ENCODE data around the gene NOXO1.

NOXO1 gene

DNA sequence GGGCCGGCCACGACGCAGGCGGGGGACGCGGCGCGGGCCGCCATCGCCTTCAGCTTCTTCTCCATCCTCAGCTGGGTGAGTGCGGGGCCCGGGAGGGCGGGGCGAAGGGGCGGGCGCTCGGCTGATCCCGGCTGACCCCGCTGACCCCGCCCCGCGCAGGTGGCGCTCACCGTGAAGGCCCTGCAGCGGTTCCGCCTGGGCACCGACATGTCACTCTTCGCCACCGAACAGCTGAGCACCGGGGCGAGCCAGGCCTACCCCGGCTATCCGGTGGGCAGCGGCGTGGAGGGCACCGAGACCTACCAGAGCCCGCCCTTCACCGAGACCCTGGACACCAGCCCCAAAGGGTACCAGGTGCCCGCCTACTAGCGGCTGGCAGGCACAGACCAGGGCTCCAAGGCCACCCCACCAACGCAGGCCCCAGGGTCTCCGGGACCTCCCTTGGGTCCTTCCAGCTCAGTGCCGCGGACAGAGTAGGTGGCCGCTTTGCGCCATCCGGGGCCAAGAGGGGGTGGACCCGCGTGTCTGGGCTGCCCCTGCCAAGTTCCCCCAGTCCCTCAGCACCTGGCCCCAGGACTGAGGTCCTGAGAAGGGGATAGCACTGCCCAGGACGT, 11.5 kb upstream of the NOXO1 start:
- Mint-ChIP-seq H3K27me3 (peaks cover 16% of the 10 kb centered on the region), H3K27ac (no peak overlapping the region), H3K9me3 (no peaks in the 10 kb centered on the region), H3K4me3 (no peak overlapping the region), H3K4me1 (ENCODE audit: low read depth) (peaks cover 31% of the 10 kb centered on the region), H3K36me3 (ENCODE audit: low read depth) (peaks cover 10% of the 10 kb centered on the region)

- H3K4me3 Mint-ChIP-seq = peak overlapping the region; percentile 23
- H3K9me3 Mint-ChIP-seq = no peaks in the 10 kb centered on the region
- peaks cover 26% of the 10 kb centered on the region for H3K4me1 Mint-ChIP-seq (ENCODE audit: low read depth)
Observed at GRCh38 chr16:1991948-1992703, 10.9 kb upstream of the NOXO1 start.

DNA sequence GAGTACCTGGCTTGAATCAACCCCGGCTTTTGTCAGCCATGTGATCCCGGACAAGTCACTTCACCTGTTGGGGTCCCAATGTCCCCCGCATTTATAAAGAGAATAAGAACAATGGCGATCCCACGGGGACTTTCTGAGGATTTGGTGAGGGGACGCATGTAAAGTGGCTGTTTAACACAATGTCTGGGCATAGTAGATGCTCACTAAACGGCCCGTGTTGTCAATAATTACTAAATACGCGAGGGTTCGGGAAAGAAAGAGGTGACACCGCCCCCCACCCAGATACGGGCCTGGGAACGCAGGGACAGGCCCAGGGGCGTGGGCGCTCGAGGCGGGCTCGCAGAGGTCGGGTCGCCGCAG, 10.3 kb upstream of the NOXO1 start:
- Mint-ChIP-seq H3K27me3 (peaks cover 17% of the 10 kb centered on the region), H3K4me1 (ENCODE audit: low read depth) (peaks cover 24% of the 10 kb centered on the region), H3K27ac (peak overlapping the region; percentile 78), H3K9me3 (no peaks in the 10 kb centered on the region), H3K4me3 (peak overlapping the region; percentile 66), H3K36me3 (ENCODE audit: low read depth) (peaks cover 7% of the 10 kb centered on the region)

More at GRCh38 chr16:1991948-1992703, 10.9 kb upstream of the NOXO1 start:
- Mint-ChIP-seq H3K36me3 (ENCODE audit: low read depth) (peaks cover 5% of the 10 kb centered on the region), H3K27me3 (peaks cover 17% of the 10 kb centered on the region), H3K27ac (no peak overlapping the region)

DNA sequence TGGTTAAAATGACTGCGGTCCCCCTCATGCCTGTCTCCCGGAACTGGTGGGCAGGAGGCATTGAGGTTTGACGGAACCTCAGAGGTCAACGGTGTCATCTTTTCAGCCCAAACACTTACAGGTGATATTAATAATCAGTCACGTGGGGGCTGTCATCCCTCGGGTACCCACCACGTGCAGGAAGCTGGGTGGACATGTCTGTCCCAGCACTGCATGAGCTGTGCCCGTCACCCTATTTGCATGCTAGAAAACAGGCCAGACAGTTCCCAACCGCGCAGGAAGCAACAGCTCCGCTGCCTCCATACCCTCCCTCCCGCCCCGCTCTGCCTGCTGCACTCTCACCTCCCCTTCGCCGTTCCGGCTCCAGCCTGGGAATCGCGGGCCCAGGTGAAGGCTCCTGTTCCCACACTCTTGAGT, 9.9 kb upstream of the NOXO1 start:
- Mint-ChIP-seq H3K36me3 (ENCODE audit: low read depth) (peaks cover 11% of the 10 kb centered on the region), H3K4me3 (peak overlapping the region; percentile 66), H3K27me3 (peaks cover 17% of the 10 kb centered on the region), H3K9me3 (no peaks in the 10 kb centered on the region), H3K4me1 (ENCODE audit: low read depth) (peaks cover 23% of the 10 kb centered on the region), H3K27ac (peak overlapping the region; percentile 78)

GRCh38 chr16:1990351-1991134, 9.3 kb upstream of the NOXO1 start:
- Mint-ChIP-seq H3K27ac (peak overlapping the region; percentile 78), H3K27me3 (peaks cover 17% of the 10 kb centered on the region), H3K36me3 (ENCODE audit: low read depth) (peaks cover 11% of the 10 kb centered on the region), H3K4me1 (ENCODE audit: low read depth) (peaks cover 24% of the 10 kb centered on the region), H3K9me3 (no peaks in the 10 kb centered on the region), H3K4me3 (peak overlapping the region; percentile 66)

DNA sequence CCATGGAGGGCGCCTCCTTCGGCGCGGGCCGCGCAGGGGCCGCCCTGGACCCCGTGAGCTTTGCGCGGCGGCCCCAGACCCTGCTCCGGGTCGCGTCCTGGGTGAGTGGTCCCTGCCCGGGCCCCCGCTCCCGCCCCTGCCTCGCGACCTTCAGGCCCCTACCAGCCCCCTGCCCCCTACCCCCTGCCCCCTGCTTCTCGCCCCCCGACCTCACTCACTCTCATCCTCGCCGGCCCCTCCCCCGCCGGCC, 8.8 kb upstream of the NOXO1 start:
- Mint-ChIP-seq H3K36me3 (ENCODE audit: low read depth) (peaks cover 7% of the 10 kb centered on the region), H3K27ac (no peak overlapping the region), H3K9me3 (no peaks in the 10 kb centered on the region), H3K4me3 (no peak overlapping the region), H3K27me3 (peaks cover 17% of the 10 kb centered on the region), H3K4me1 (ENCODE audit: low read depth) (peaks cover 29% of the 10 kb centered on the region)

DNA sequence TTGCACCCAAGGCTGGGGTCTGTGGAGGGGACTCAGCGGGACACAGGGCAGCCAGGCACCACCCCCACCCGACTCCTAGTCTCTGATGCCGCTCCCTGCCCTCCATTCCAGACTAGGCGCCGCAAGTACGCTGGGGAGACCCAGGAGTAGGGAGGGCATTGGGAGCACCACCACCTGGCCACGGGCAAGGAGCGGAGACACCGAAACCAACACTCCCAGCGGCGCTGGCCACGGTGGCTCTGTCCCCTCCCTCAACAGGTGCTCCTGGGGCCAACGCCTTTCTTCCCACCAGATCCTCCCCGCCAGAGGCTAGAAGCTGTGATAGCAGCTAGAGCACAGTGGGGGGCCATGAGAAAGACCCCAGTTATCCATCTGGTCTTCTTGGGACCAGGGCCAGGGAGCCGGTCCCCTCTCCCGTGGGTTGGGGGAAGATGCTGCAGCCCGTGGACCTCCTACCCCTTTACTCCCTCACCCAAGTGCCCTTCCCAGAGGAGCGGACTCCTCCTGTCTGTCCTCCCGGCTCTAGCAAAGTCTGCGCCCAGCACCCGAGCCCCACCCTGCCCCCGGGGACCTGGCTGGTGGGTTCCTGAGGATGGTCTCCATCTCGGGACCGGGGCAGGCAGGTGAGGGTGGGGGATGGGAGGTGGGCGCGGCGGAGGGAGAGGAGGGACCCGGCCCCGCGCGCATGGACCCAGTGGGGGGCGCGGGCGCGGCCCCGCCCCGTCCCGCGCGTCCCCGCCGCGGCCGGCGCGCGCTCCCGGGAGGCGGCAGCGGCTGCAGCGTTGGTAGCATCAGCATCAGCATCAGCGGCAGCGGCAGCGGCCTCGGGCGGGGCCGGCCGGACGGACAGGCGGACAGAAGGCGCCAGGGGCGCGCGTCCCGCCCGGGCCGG, 8.2 kb upstream of the NOXO1 start, which contains the start of gene SYNGR3:
SYNGR3 (plus strand) TSS at position 762 of the 892 bp plus-strand sequence. CDS start 133 bp downstream, outside the sequence.
- no peaks in the 10 kb centered on the region for H3K9me3 Mint-ChIP-seq
- peaks cover 7% of the 10 kb centered on the region for H3K36me3 Mint-ChIP-seq (ENCODE audit: low read depth)
- peak within 1 kb of the TSS; percentile 66 for H3K4me3 Mint-ChIP-seq
- peaks cover 17% of the 10 kb centered on the region for H3K27me3 Mint-ChIP-seq
- H3K27ac Mint-ChIP-seq = no peak within 1 kb of the TSS
- peaks cover 29% of the 10 kb centered on the region for H3K4me1 Mint-ChIP-seq (ENCODE audit: low read depth)

DNA sequence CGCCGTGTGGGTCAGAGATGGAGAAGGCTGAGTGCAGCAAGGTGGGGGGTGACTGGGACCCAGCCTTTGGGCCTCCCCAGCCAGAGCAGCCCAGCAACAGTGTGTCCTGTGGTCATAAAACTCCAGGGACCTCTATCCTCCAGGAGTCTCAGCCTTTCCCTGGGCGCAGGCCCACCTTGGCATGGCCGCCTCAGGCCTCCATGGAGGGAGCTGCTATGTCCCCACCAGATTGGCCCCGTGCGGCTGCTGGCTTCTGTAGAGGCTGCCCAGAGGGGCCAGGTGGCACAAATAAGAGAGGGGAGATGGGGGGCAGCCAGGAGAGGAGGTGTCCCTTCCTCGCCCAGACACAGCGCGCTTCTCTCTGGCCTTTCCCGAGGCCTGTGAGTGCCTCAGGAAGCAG, 5.9 kb upstream of the NOXO1 start:
- H3K4me1 Mint-ChIP-seq (ENCODE audit: low read depth) = peaks cover 26% of the 10 kb centered on the region
- no peak overlapping the region for H3K4me3 Mint-ChIP-seq
- H3K27me3 Mint-ChIP-seq = peaks cover 28% of the 10 kb centered on the region

DNA sequence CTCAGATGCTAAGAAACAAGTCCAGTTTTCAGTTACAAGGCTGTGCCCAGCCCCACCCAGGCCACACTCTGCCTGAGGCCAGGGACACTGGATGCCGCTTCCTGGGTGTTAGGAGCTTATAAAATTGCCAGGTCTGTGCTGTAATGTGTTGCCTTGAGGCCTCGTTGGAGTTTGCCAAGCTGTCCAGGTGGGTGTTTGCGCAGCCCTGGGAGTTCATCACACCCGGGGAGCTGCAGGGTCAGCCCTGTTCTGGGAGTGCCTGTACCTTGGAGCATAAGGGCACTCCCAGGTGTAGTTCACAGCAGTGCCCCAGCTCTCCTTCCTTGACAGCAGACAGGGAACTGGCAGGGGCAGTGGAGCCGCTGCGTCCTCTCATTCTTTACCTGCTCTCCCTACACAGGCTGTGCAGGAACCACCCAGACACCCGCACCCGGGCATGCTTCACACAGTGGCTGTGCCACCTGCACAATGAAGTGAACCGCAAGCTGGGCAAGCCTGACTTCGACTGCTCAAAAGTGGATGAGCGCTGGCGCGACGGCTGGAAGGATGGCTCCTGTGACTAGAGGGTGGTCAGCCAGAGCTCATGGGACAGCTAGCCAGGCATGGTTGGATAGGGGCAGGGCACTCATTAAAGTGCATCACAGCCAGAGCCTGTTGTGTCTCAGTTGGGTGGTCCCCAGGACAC, 4.3 kb upstream of the NOXO1 start:
- Mint-ChIP-seq H3K27ac (no peak overlapping the region), H3K4me1 (ENCODE audit: low read depth) (peaks cover 21% of the 10 kb centered on the region), H3K9me3 (no peaks in the 10 kb centered on the region), H3K27me3 (peaks cover 37% of the 10 kb centered on the region), H3K4me3 (peak overlapping the region; percentile 86), H3K36me3 (ENCODE audit: low read depth) (peaks cover 7% of the 10 kb centered on the region)

More for the DNA sequence above, 5.9 kb upstream of the NOXO1 start:
- H3K36me3 Mint-ChIP-seq (ENCODE audit: low read depth) = peaks cover 7% of the 10 kb centered on the region
- no peaks in the 10 kb centered on the region for H3K9me3 Mint-ChIP-seq
- H3K27ac Mint-ChIP-seq = no peak overlapping the region

- Mint-ChIP-seq H3K4me1 (ENCODE audit: low read depth) (peaks cover 18% of the 10 kb centered on the region), H3K36me3 (ENCODE audit: low read depth) (peaks cover 7% of the 10 kb centered on the region), H3K9me3 (no peaks in the 10 kb centered on the region), H3K27me3 (peaks cover 39% of the 10 kb centered on the region), H3K27ac (peak overlapping the region; percentile 72), H3K4me3 (peak overlapping the region; percentile 86)
Observed at GRCh38 chr16:1984347-1985225, 3.3 kb upstream of the NOXO1 start.

GRCh38 chr16:1983544-1984346, 2.5 kb upstream of the NOXO1 start, which contains the start of gene GFER:
Gene GFER (plus strand): TSS chr16:1984193. CDS start chr16:1984219, 26 bp downstream.
- peaks cover 32% of the 10 kb centered on the region for H3K27me3 Mint-ChIP-seq
- peaks cover 7% of the 10 kb centered on the region for H3K36me3 Mint-ChIP-seq (ENCODE audit: low read depth)
- H3K4me3 Mint-ChIP-seq = peak within 1 kb of the TSS; percentile 86
- no peaks in the 10 kb centered on the region for H3K9me3 Mint-ChIP-seq
- peak within 1 kb of the TSS; percentile 72 for H3K27ac Mint-ChIP-seq
- H3K4me1 Mint-ChIP-seq (ENCODE audit: low read depth) = peaks cover 21% of the 10 kb centered on the region

DNA sequence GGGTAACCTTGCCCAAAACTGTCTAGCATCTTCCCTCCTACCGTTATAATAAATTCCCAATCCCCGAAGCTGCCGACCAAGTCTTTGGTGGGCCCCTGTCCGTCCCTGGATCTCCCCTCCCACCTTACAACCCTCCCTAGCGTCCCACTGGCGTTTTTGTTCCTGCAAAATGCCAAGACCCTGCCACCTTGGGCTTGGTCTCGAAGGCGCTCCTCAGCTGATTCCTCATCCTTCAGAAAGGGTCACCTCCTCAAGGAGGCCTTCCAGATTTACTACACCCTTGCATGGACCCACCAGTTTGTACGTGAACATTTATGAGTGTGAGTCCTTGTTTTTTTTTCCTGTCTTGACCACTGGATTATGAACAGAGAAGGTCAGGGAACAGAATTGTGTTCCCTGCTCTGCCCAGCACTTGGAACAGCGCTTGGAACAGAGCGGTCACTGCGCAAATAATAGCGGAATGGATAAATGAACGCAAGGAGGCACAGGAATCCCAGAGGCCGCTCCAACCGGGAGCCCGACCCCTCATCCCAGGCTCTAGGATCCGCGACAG, 1.8 kb upstream of the NOXO1 start:
- H3K27ac Mint-ChIP-seq = no peak overlapping the region
- H3K27me3 Mint-ChIP-seq = peaks cover 28% of the 10 kb centered on the region
- H3K4me3 Mint-ChIP-seq = peak overlapping the region; percentile 73
- H3K36me3 Mint-ChIP-seq (ENCODE audit: low read depth) = peaks cover 7% of the 10 kb centered on the region
- H3K9me3 Mint-ChIP-seq = no peaks in the 10 kb centered on the region
- H3K4me1 Mint-ChIP-seq (ENCODE audit: low read depth) = peaks cover 21% of the 10 kb centered on the region

All from stimulated activated naive CD8-positive, alpha-beta T cell treated with anti-CD3 and anti-CD28 coated beads, Interleukin-15, Interleukin-2, amounts not matched to agents 100 ng/mL and 50 ng/mL, for 24 hours (primary cell).